ENCODE measurements around the gene DNAH1. TPM values are rescaled to one million over a fixed set of nuclear protein-coding genes. Genes with fewer than 3 reads are reported as not detected.

The DNAH1 gene
- total RNA-seq, 1 experiment from 2014 or later = 2.4 TPM

DNA sequence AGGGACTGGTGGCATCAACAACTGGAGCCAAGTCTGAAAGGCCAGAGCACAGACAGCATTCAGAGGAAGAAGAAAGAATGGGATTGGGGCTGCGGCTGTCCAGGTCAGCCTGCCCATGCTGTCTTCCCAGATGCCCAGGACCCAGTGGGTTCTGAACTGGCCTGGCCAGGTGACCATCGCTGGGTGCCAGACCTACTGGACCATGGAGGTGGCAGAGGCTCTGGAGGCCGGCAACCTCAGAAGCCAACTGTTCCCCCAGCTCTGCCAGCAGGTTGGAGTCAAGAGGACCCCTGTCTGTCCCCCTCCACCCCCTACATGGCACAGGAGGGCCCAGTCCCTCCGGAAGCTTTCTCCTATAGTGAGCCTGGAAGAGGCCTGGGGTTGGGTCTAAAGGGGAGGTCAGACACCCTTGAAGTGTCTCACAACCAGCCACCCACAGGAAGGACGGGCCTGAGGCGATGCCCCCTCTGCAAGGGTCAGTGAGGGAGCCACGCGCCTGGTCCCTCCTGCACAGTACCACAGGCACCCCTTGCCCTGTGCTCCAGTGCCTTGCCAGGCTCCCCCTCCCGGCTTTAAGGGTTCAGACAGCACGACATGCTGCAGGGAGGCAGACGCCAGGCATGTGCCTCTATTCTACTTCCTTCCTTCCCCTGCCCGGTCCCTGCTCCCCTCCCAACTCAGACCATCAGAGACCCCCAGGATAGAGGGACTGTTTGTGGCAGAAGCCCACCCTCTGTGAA lies 43.2 kb downstream of the DNAH1 start:
- DNase-seq (ENCODE audit: low read depth, low spot score) = no peak
- in situ Hi-C loops (cut with HindIII; ENCODE audit: low pct_unique_long_range_greater_than_20kb, low sequenced_read_pairs) (no loop called here), intact Hi-C loops (cut with micrococcal nuclease; ENCODE audit: unreplicated experiment) (no loop called here)
- POLR2A ChIA-PET = no interaction called here
- Histone ChIP-seq H3K27ac (ENCODE audit: low read length) (no peak overlapping the region), H3K27me3 (ENCODE audit: control insufficient read depth, insufficient read depth, low read length) (no peaks in the 10 kb centered on the region), H3K4me3 (ENCODE audit: low read depth in 2 of 2, low read length in 2 of 2) (no peak overlapping the region), H3K9me3 (ENCODE audit: control insufficient read depth, insufficient read depth, low read depth, low read length) (no peaks in the 10 kb centered on the region), H3K4me1 (ENCODE audit: control insufficient read depth, insufficient read depth, low read length) (no peaks in the 10 kb centered on the region), H3K36me3 (ENCODE audit: control insufficient read depth, insufficient read depth, low read length) (no peaks in the 10 kb centered on the region)
- TF ChIP-seq SIN3A (IDR thresholded peaks at IDR 0.05; ENCODE audit: borderline replicate concordance, insufficient read depth, low read depth, low read length) = no peak
- TF ChIP-seq, protein P1, sequence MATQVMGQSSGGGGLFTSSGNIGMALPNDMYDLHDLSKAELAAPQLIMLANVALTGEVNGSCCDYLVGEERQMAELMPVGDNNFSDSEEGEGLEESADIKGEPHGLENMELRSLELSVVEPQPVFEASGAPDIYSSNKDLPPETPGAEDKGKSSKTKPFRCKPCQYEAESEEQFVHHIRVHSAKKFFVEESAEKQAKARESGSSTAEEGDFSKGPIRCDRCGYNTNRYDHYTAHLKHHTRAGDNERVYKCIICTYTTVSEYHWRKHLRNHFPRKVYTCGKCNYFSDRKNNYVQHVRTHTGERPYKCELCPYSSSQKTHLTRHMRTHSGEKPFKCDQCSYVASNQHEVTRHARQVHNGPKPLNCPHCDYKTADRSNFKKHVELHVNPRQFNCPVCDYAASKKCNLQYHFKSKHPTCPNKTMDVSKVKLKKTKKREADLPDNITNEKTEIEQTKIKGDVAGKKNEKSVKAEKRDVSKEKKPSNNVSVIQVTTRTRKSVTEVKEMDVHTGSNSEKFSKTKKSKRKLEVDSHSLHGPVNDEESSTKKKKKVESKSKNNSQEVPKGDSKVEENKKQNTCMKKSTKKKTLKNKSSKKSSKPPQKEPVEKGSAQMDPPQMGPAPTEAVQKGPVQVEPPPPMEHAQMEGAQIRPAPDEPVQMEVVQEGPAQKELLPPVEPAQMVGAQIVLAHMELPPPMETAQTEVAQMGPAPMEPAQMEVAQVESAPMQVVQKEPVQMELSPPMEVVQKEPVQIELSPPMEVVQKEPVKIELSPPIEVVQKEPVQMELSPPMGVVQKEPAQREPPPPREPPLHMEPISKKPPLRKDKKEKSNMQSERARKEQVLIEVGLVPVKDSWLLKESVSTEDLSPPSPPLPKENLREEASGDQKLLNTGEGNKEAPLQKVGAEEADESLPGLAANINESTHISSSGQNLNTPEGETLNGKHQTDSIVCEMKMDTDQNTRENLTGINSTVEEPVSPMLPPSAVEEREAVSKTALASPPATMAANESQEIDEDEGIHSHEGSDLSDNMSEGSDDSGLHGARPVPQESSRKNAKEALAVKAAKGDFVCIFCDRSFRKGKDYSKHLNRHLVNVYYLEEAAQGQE (IDR thresholded peaks at IDR 0.05; ENCODE audit: insufficient read depth in 1 of 2, low read depth in 2 of 2, low read length in 1 of 2) = no peak
- no peak for TF ChIP-seq TCF7L2 (IDR thresholded peaks at IDR 0.05; ENCODE audit: low read depth, low read length)
- no peak for TF ChIP-seq POLR2AphosphoS5 (IDR thresholded peaks at IDR 0.05; ENCODE audit: low read depth, low read length)
- TF ChIP-seq, protein P2, sequence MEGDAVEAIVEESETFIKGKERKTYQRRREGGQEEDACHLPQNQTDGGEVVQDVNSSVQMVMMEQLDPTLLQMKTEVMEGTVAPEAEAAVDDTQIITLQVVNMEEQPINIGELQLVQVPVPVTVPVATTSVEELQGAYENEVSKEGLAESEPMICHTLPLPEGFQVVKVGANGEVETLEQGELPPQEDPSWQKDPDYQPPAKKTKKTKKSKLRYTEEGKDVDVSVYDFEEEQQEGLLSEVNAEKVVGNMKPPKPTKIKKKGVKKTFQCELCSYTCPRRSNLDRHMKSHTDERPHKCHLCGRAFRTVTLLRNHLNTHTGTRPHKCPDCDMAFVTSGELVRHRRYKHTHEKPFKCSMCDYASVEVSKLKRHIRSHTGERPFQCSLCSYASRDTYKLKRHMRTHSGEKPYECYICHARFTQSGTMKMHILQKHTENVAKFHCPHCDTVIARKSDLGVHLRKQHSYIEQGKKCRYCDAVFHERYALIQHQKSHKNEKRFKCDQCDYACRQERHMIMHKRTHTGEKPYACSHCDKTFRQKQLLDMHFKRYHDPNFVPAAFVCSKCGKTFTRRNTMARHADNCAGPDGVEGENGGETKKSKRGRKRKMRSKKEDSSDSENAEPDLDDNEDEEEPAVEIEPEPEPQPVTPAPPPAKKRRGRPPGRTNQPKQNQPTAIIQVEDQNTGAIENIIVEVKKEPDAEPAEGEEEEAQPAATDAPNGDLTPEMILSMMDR (IDR thresholded peaks at IDR 0.05) = no peak
- CTCF ChIA-PET = no interaction called here
- BruUV-seq (replicated peaks) = no TSS peak
- ATAC-seq = no peak

DNA sequence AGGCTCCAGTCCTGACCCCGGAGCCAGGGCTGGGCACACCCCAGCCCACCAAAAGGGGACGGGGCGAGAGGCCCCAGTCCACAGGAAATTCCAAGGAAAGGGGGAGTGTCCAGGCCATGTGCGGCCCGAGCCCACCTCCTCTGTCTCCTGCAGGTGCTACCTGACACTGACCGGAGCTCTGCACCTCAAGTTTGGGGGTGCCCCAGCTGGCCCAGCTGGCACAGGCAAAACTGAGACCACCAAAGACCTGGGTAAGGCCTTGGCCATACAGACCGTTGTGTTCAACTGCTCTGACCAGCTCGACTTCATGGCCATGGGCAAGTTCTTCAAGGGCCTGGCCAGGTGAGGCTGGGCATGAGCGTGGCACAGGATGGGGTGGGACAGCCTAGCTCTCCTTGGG lies 44.9 kb downstream of the DNAH1 start:
- DNase-seq (ENCODE audit: low read depth, low spot score) = no peak
- CTCF ChIA-PET = no interaction called here

More for the DNA sequence above, 44.9 kb downstream of the DNAH1 start:
- Histone ChIP-seq H3K4me3 (ENCODE audit: low read depth in 2 of 2, low read length in 2 of 2) (no peak overlapping the region), H3K27me3 (ENCODE audit: control insufficient read depth, insufficient read depth, low read length) (no peaks in the 10 kb centered on the region), H3K4me1 (ENCODE audit: control insufficient read depth, insufficient read depth, low read length) (no peaks in the 10 kb centered on the region), H3K36me3 (ENCODE audit: control insufficient read depth, insufficient read depth, low read length) (no peaks in the 10 kb centered on the region), H3K9me3 (ENCODE audit: control insufficient read depth, insufficient read depth, low read depth, low read length) (no peaks in the 10 kb centered on the region), H3K27ac (ENCODE audit: low read length) (no peak overlapping the region)
- no peak for ATAC-seq
- no TSS peak for BruUV-seq (replicated peaks)
- intact Hi-C loops (cut with micrococcal nuclease; ENCODE audit: unreplicated experiment) (no loop called here), in situ Hi-C loops (cut with HindIII; ENCODE audit: low pct_unique_long_range_greater_than_20kb, low sequenced_read_pairs) (no loop called here)
- POLR2A ChIA-PET = no interaction called here
- no peak for TF ChIP-seq SIN3A (IDR thresholded peaks at IDR 0.05; ENCODE audit: borderline replicate concordance, insufficient read depth, low read depth, low read length)
- TF ChIP-seq TCF7L2 (IDR thresholded peaks at IDR 0.05; ENCODE audit: low read depth, low read length) = no peak
- no peak for TF ChIP-seq POLR2AphosphoS5 (IDR thresholded peaks at IDR 0.05; ENCODE audit: low read depth, low read length)
- TF ChIP-seq, protein P2 (IDR thresholded peaks at IDR 0.05) = no peak
- TF ChIP-seq, protein P1 (IDR thresholded peaks at IDR 0.05; ENCODE audit: insufficient read depth in 1 of 2, low read depth in 2 of 2, low read length in 1 of 2) = no peak

Data from Panc1 (cell line).